ENCODE data around the gene ZNF681.
A peak's percentile ranks its signal among the peaks of the same experiment; 100 is the strongest.
"Not testable (repeated sequence)": the region's sequence is repeated elsewhere in the genome, so short reads cannot be mapped to it uniquely, and the experiment has no call there.

ZNF681 gene

DNA sequence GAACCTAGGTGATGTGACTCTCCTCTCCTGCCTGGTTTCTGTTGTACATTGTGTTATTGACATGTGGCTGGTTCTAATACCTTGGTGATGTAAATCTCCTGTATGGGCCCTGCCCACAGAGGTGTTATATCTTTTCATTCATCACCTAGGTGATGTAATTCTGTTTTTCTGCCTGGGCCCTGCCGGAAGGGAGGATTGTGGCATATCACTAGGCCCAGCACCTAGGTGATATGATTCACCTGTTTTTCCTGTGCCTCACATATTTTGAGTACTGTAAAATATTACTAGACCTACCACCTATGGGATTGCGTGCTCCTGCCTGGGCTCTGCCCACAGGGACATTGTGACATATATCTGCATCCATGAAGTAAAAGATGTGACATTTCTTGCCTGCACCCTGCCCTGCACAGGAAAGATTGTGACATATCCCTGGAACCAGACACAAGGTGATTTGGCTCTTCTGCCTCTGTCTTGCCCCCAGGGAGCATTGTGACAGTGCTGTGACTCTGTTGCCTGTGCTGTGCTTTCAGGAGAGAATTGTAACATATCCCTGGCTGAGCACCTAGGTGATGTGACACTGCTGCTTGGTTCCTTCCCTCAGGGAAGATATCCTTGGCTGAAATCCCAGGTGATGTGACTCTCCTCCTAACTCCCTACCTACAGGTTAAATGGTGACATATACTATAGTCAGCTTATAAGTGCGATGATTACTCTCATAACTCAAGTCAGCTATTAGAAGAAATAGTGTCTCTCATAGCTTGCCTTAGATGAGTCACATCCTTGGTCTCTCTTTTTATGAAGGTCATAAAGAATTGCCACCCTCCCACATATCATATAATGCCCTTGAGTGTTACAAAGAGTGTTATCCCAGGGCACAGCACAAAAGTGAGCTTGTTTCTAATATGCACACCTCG, 13.3 kb upstream of the ZNF681 start:
- DNase-seq: no peak

DNA sequence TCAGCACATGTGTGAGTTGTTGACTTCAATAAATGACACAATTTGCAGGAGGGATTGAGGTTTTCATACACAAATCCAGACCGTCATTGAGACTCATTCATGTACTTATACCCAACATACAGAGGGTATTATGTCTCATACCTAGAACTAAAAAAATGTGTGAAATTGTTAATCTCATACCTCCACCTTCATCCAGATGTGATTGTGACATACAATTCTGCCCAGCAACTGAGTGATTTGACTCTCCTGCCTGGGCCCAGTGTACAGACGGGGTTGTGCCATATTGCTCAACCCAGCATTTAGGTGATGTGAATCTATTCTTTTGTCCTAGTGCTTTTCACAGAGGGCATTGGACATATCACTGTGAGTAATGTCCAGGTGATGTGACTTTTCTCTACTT, 12.6 kb upstream of the ZNF681 start:
- no peak for DNase-seq

DNA sequence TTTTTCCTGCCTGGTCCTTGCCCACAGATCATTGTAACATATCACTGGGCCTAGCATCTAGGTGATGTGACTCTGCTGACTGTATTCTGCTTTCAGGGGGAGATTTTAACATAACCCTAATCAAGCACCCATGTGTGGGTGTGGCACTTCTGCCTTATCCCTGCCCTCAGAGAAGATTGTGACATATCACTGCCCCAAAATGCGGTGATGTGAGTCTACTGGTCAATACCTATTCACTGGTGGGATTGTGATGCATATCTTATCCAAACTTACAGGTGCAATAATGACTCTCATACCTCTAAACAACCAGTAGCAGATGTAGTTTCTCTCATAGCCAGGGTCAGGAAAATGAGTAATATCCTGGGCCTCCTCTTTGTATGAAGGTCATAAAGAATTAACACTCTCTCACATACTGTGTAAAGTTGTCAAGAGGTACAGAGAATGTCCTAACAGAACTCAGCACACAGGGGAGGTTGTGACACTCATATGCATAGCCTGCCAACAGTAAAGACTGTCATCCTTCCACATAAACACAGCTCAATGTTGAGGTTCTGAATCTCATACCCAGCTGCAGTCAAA, 12.1 kb upstream of the ZNF681 start:
- DNase-seq: no peak

DNA sequence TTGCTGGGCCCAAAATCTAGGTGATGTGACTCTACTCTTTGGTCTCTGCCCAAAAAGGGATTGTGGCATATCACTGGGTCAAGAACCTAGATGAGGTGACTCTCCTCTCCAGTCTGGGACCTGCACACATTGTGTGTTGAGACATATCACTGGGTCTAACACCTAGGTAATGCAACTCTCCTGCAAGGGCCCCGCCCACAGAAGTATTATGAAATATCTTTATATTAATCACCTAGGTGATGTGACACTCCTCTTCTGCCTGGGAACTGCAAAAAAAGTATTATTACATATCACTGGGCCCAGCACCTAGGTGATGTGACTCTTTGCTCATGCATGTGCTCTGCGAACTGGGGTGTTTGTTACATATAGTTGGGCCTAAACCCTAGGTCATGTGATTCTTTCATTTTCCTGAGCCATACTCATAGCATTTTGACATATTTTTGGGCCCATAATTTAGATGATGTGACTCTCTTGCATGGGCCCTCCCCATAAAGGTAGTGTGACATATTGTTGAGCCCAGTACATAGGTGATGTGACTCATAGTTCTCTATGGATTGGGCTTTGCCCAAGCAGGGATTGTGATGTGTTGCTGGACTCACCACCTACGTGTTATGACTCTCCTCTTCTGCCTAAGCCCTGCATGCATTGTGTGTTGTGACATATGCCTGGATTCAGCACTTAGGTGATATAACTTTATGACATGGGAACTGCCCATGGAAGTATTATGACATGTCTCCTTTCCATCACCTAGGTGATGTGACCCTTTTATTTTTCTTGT, 11.2 kb upstream of the ZNF681 start:
- no peak for DNase-seq

DNA sequence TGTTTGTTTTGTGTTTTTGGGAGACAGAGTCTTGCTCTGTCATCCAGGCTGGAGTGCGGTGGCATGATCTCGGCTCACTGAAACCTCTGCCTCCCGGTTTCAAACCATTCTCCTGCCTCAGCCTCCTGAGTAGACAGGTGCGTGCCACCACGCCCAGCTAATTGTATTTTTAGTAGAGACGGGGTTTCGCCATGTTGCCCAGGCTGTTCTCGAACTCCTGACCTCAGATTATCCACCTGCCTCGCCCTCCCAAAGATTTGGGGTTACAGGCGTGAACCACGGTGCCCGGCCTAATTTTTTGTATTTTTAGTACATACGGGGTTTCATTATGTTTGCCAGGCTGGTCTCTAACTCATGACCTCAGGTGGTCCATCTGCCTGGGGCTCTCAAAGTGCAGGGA, 8.3 kb upstream of the ZNF681 start:
- no peak for DNase-seq

DNA sequence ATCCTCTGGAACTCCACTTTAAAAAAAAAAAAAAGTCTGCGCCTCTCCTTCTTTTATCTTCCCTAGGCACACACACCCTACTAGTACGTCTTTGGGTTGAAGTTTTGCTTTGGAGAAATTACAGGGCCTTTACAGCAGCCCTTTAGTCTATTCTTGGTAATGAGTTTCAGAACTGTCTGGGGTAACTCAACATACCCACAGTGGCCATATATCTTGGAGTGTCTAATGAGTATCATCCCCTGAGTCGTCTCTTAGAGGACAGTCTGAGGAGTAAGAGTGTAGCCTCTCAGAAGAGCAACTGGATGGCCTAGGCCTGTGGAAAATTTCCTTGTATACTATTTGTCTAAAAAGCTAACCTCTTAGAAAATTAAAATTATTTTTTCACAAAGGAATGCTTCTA, 6.1 kb upstream of the ZNF681 start:
- DNase-seq: no peak

DNA sequence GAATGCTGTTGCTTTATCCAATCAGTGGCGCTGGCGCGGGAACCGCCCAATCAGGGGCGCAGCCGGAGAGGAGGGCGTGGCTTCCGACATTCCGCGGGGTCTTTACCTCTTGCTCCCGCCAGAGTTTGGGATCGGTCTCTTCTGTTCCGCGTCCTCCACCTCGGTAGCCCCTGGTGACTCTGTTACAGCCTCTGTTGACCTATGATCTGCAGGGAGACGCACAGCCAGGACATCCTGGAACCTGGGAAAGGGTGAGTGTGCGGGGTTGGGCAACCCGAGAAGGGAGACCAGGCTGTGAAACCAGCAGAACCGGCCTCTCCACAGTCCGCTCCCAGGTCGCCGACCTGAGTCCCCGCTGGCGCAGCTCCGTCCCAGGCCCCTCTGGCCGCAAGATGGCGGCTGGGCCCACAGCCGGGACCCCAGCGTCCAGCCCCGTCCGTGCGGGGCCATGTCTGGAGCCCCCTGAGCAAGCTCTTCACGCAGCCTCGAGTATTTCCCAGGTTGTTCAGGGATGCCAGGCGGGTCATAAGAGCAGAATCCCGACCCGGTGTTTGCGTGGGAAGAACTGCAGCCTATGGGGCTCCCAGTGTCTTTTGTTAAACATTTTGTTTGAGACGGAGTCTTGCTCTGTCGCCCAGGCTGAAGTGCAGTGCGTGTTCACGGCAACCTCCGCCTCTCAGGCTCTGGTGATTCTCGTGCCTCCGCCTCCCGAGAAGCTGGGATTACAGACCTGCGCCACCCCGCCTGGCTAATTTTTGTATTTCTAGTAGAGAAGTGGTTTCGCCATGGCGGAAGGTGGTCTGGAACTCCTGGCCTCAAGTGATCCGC, 4.4 kb upstream of the ZNF681 start:
- DNase-seq: peak; percentile 68

DNA sequence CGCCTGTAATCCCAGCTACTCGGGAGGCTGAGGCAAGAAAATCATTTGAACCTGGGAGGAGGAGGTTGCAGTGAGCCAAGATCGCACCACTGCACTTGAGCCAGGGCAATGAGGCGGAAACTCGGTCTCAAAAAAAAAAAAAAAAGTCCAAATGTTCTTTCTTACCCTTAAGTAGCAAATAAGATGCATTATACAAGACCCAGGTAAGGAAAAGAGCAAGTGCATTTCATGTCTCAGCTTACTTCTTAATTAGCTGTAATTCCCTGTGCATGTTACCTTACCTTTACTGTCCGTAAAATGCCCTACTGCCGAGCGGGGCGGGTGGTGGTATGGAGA, 3.8 kb upstream of the ZNF681 start:
- DNase-seq: no peak

DNA sequence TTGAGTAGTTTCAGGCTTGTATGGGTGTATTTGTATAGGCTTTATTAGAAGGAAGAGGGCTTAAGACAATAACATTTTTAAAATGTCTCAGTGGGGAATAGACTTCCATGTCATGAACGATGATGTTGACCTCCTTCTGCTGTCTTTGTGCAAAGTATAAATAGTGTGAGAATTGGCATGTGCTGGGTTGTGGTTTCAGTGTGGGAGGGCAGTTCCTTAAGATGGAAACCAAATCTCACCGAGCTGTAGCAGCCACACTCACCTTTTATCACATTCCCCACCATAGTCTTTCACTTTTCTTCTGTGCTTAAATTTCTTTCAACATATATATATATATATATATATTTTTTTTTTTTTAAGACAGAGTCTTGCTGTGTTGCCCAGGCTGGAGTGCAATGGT, 1.6 kb upstream of the ZNF681 start:
- not testable (repeated sequence) for DNase-seq

DNA sequence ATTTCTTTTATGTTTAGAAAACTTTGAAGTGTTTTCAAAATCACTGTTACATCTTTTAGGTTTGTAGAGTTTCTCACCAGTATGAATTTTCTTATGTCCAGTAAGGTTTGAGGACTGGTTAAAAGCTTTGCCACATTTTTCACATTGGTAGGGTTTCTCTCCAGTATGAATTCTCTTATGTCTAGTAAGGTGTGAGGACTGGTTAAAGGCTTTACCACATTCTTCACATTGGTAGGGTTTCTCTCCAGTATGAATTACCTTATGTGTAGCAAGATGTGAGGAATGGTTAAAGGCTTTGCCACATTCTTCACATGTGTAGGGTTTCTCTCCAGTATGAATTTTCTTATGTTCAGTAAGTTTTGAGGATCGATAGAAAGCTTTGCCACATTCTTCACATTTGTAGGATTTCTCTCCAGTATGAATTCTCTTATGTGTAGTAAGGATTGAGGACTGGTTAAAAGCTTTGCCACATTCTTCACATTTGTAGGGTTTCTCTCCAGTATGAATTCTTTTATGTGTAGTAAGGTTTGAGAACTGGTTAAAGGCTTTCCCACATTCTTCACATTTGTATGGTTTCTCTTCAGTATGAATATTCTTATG, 15.0 kb downstream of the ZNF681 start:
- not testable (repeated sequence) for DNase-seq

DNA sequence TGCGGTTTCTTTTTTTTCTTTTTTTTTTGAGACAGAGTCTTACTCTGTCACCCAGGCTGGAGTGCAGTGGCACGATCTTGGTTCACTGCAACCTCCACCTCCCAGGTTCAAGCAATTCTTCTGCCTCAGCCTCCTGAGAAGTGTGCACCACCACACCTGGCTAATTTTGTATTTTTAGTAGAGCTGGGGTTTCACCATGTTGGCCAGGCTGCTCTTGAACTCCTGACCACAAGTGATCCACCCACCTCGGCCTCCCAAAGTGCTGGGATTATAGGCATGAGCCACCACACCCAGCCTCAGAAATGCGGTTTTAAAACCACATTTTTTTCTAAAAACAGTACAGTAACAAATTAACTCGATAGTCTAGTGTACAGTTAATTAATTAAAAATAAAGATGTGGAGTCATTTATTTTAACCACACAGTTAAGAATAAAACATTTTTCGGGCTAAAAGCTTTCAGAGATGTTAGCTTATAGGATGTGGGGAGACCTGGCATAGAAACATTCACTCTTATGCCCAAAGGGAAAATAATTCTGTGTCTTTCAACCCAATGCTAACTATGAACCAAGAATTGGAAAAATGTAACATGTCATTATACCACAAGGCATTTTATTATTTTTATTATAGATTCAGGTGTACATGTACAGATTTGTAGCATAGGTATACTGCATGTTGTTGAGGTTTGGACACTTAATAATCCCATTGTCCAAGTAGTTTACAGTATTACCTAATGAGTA, 27.8 kb downstream of the ZNF681 start:
- not testable (repeated sequence) for DNase-seq

DNA sequence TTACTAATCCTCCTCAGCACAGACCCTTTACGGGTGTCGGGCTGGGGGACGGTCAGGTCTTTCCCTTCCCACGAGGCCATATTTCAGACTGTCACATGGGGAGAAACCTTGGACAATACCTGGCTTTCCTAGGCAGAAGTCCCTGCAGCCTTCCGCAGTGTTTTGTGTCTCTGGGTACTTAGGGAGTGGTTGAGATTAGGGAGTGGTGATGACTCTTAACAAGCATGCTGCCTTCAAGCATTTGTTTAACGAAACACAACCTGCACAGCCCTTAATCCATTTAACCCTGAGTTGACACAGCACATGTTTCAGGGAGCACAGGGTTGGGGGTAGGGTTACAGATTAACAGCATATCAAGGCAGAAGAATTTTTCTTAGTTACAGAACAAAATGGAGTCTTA, 34.5 kb downstream of the ZNF681 start:
- not testable (repeated sequence) for DNase-seq

DNA sequence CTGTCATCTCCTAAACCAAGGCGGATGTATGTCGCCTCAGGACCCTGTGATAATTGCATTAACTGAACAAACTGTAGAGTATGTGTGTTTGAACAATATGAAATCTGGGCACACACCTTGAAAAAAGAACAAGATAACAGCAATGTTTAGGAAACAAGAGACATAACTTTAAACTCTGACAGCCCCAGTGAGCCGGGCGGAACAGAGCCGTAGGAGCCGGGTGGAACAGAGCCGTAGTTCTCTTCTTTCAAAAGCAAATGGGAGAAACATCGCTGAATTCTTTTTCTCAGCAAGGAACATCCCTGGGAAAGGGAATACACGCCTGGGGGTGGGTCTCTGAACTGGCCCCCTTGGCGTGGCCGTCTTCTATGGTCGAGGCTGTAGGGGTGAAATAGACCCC, 39.9 kb downstream of the ZNF681 start:
- no peak for DNase-seq

DNA sequence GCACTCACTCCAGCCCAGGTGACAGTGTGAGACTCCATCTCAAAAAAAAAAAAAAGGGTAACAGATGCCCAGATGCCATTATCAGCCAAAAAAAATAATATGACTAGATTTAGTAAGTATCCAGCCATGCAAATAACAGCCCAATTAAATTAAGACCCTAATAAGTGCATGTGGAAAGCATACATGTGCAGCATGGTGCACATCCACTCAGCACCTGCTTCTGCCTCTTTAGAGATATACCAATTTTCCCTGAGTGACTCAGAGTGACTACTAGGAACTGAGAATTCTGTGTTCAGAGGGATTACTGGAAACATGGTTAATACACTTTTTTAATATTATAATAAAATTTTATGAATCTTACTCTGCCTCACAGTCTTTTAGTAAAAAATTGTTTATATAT, 41.9 kb downstream of the ZNF681 start:
- no peak for DNase-seq

DNA sequence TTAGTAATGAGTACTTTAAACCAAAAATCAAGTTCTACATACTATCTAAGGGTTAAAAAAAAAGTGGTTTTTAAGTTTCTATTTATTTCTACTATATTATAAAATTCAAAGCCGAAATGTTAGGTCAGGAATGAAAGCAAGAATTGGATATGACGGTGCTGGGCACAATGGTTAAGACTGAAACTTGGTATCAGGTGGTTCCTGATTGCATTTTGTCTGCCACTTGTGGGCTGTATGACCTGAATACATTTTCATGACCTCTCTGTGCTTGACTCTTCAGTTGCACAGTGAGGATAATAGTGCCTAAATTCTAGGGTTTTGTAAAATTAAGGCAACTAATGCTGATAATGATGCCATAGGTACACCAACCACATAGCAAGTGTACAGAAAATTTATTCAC, 49.3 kb downstream of the ZNF681 start:
- no peak for DNase-seq

DNA sequence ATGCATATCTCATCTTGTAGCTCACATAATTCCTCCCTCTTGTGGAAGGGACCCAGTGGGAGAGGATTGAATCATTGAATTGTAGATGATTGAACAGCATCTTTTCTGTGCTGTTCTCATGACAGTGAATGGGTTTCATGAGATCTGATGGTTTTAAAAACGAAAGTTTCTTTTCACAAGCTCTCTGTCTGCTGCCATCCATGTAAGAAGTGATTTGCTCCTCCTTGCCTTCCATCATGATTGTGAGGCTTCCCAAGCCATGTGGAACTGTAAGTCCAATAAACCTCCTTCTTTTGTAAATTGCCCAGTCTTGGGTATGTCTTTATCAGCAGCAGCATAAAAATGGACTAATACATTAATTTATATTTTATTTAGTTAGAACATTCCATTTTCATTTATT, 52.0 kb downstream of the ZNF681 start:
- DNase-seq: no peak

DNA sequence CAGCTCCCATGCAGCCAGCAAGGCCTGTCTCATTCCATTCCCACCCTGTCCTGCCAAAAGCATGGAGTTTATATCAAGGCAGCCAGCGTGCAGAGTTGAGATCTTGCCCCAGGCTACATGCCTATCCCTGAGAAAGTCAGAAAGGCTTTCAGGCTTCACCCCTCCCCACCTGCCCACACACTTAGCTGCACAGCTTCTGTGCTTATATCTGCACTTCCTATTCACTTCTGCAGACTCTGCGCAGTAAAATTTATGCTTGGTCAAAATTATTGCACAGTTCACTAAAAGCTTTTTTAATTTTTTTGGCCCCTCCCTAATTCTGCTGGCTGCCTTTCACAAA, 59.2 kb downstream of the ZNF681 start:
- DNase-seq: no peak

DNA sequence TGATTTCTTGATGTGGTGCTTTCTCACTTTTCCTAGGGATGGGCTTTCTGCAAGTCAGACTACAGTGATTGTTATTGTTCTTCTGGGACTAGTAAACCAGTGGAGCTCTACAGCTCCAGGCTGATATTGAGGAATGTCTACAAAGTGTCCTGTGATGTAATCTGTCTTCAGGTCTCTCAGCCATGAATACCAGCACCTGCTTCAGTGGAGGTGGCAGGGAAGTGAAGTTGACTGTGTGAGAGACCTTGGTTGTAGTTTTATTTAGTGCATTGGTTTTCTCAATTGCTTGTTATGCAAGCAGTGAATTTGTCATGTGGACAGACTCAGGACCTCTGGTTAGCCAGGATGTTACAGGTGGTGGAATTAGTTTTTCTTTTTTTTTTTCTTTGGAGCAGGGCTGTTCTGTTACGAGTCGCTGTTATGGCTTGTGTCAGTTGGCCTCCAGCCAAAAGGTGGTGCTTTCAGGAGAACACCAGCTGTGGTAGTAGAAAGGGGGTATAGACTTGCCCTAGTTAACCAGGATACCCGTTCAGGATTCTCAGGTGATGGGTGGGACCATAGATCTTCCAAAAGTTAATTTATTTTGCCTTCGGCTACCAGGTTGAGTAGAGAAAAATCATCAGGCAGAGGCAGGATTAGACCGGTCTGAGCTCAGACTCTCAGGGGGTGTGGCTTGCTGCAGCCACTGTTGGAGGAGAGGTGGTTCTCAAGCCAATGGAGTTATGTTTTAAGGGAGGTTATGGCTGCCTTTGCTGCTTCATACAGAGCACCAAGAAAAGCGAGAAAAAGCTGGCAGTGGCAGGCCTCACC, 59.8 kb downstream of the ZNF681 start:
- DNase-seq: no peak

DNA sequence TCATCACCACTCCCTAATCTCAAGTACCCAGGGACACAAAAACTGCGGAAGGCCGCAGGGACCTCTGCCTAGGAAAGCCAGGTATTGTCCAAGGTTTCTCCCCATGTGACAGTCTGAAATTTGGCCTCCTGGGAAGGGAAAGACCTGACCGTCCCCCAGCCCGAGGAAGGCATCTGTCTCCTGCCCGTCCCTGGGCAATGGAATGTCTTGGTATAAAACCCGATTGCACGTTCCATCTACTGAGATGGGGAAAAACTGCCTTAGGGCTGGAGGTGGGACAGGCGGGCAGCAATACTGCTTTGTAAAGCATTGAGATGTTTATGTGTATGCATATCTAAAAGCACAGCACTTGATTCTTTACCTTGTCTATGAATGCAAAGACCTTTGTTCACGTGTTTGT, 65.8 kb downstream of the ZNF681 start:
- not testable (repeated sequence) for DNase-seq
